Lung (tissue), 12 donors: Measurements from ENCODE around the gene FOLR1. TPM values are rescaled to one million over a fixed set of nuclear protein-coding genes. Genes with fewer than 3 reads are reported as not detected.

ENCODE experiments used
- ATAC-seq: fragments of 200-7000 bp; cut with Tn5 transposase; one replicate; pipeline ENCODE4 v1.9.1; 2020; ENCODE audit warnings: moderate number of reproducible peaks; ENCODE audit not compliant: insufficient read depth, low FRiP score
- DNase-seq, 3 donors: peaks; one replicate each; pipeline ENCODE4 v3.0.0-alpha.2; 2013 to 2017
- H3K27ac ChIP-seq, 2 donors: one replicate each; pipeline ENCODE4 v1.5.1; 2013; ENCODE audit warnings: mild to moderate bottlenecking in 2 of 2, moderate library complexity in 2 of 2, control low read depth in 1 of 2, inconsistent platforms in 1 of 2, low read depth in 1 of 2, low read length in 1 of 2
- H3K27me3 ChIP-seq, 3 donors: one replicate each; pipeline ENCODE4 v1.5.1; 2013; ENCODE audit warnings: low read length in 2 of 3; ENCODE audit not compliant: control insufficient read depth in 3 of 3, insufficient read depth in 3 of 3
- H3K36me3 ChIP-seq, 4 donors: one replicate each; pipeline ENCODE4 v1.5.1; 2013; ENCODE audit warnings: low read length in 4 of 4, mild to moderate bottlenecking in 1 of 4, moderate library complexity in 1 of 4; ENCODE audit not compliant: control insufficient read depth in 4 of 4, insufficient read depth in 4 of 4
- H3K4me1 ChIP-seq, 5 donors: one replicate each; pipeline ENCODE4 v1.5.1; 2013; ENCODE audit warnings: low read length in 5 of 5, mild to moderate bottlenecking in 2 of 5, moderate library complexity in 1 of 5; ENCODE audit not compliant: control insufficient read depth in 5 of 5, insufficient read depth in 5 of 5
- H3K4me3 ChIP-seq: one replicate; pipeline ENCODE4 v1.5.1; 2013; ENCODE audit warnings: mild to moderate bottlenecking, control low read depth, moderate library complexity
- H3K9ac ChIP-seq, 2 donors: one replicate each; pipeline ENCODE4 v1.5.1; 2013; ENCODE audit warnings: low read length in 2 of 2, control low read depth in 1 of 2; ENCODE audit not compliant: insufficient read depth in 1 of 2
- H3K9me3 ChIP-seq, 4 donors: one replicate each; pipeline ENCODE4 v1.5.1; 2013; ENCODE audit warnings: low read length in 3 of 4, mild to moderate bottlenecking in 1 of 4, moderate library complexity in 1 of 4; ENCODE audit not compliant: control insufficient read depth in 4 of 4, insufficient read depth in 3 of 4
- CTCF ChIP-seq: IDR thresholded peaks from 2 replicates; pipeline ENCODE4 v1.5.1; 2012; ENCODE audit warnings: mild to moderate bottlenecking; ENCODE audit errors: control extremely low read depth, extremely low read depth
- WGBS, 2 donors: extraction: QIAGEN DNeasy Blood & Tissue Kit; methylation state at CpG; one replicate each; pipeline ENCODE4 v1.1.7; 2013; 5-methylcytosine and 5-hydroxymethylcytosine counted together
- polyA plus RNA-seq, 2 donors: library from polyadenylated mRNA; stranded (reverse); fragments of 200-250 nt; gene quantifications; one replicate each; pipeline ENCODE4 v1.2.1, GENCODE V29; 2013
- total RNA-seq, 2 donors: library from RNA; depleted of rRNA in 1 of 2; stranded (reverse); fragments of >200 nt in 1 of 2; gene quantifications; one replicate each; pipeline ENCODE4 v1.2.1, GENCODE V29; 2014 to 2021
- donor health status: control.
- donor health status: control.
- donor health status: Bipolar disorder and iron deficiency.
- donor health status: healthy.
- donor health status: DM: yes; HTN: yes; CAD: no.

Gene FOLR1
- total and polyA plus RNA-seq, 4 donors: 76.0 to 212 (median 151) TPM

- H3K4me1 ChIP-seq: peaks cover 0 to 3% (median under 1%) of the 10 kb centered on the region in 5 donors
- H3K27ac ChIP-seq: no peak overlapping the region
- H3K36me3 ChIP-seq: peaks cover 0 to 95% (median 73%) of the 10 kb centered on the region in 4 donors
- H3K4me3 ChIP-seq: no peak overlapping the region
- no peak for DNase-seq
- WGBS, 2 donors: 92 to 95% methylated on average over 18 of the region's 18 CpGs
- no peaks in the 10 kb centered on the region for H3K9me3 ChIP-seq
- no peaks in the 10 kb centered on the region for H3K27me3 ChIP-seq
- no peak overlapping the region for H3K9ac ChIP-seq
- no peak for ATAC-seq
- no peak for TF ChIP-seq CTCF
Observed at GRCh38 chr11:72232260-72233055, 40.5 kb downstream of the FOLR1 start.

- TF ChIP-seq CTCF: no peak
- Histone ChIP-seq H3K27ac (no peak overlapping the region), H3K27me3 (no peaks in the 10 kb centered on the region), H3K4me3 (no peak overlapping the region), H3K9me3 (peaks cover 0 to 2% (median 0%) of the 10 kb centered on the region in 4 donors), H3K36me3 (peaks cover 0 to 93% (median 74%) of the 10 kb centered on the region in 4 donors), H3K4me1 (peaks cover 0 to 6% (median 5%) of the 10 kb centered on the region in 5 donors), H3K9ac (no peak overlapping the region)
- ATAC-seq: no peak
- 94 to 95% methylated on average over 13 of the region's 13 CpGs for WGBS, 2 donors
- no peak for DNase-seq
Observed at GRCh38 chr11:72233056-72233772, 41.3 kb downstream of the FOLR1 start.

GRCh38 chr11:72233773-72234513 lies 42.0 kb downstream of the FOLR1 start:
- Histone ChIP-seq H3K9me3 (peaks cover 0 to 2% (median 0%) of the 10 kb centered on the region in 4 donors), H3K36me3 (peaks cover 0 to 89% (median 71%) of the 10 kb centered on the region in 4 donors), H3K9ac (no peak overlapping the region), H3K4me3 (no peak overlapping the region), H3K27ac (no peak overlapping the region), H3K27me3 (no peaks in the 10 kb centered on the region), H3K4me1 (peaks cover 0 to 10% (median 5%) of the 10 kb centered on the region in 5 donors)
- WGBS, 2 donors: 91 to 94% methylated on average over 8 of the region's 8 CpGs
- DNase-seq (no peak), ATAC-seq (no peak)
- no peak for TF ChIP-seq CTCF
